H1 (cell line): ENCODE results near the gene MRPS34. TPM values are rescaled to one million over a fixed set of nuclear protein-coding genes. Genes with fewer than 3 reads are reported as not detected.

Experiments
- CTCF ChIA-PET: fragments of 300-600 bp; sonication (Branson Sonifier 250); formaldehyde crosslinking; loops from one replicate; lab custom pipeline; 2021; ENCODE audit not compliant: partially characterized antibody; lab: Charles Lee
- POLR2A ChIA-PET: fragments of 300-600 bp; sonication (Branson Sonifier 250); formaldehyde crosslinking; loops from one replicate; lab custom pipeline; 2021; ENCODE audit warnings: inconsistent platforms; ENCODE audit not compliant: partially characterized antibody; lab: Charles Lee
- DNase-seq, 2 experiments: peaks; one replicate each; pipeline versions ENCODE4 v3.0.0 to v3.0.0-alpha.2; 2010 to 2022; ENCODE audit warnings: low spot score in 2 of 2, low read depth in 1 of 2, mixed read lengths in 1 of 2
- FAIRE-seq: peaks from 2 replicates; lab custom pipeline; 2011; peaks lifted over from hg19 to GRCh38; lab: Jason Lieb, UNC
- H2AFZ ChIP-seq: 2 replicates; pipeline ENCODE4 v1.8.1; 2012; ENCODE audit warnings: low read length, inconsistent platforms
- H2AK5ac ChIP-seq: 2 replicates; pipeline ENCODE4 v1.6.1; 2013; ENCODE audit warnings: low read depth, low read length
- H2BK120ac ChIP-seq: replicated peaks from 2 replicates; pipeline ENCODE3; 2013; ENCODE audit warnings: low read depth, low read length, inconsistent platforms
- H2BK12ac ChIP-seq: 2 replicates; pipeline ENCODE4 v1.6.1; 2013; ENCODE audit warnings: low read depth, low read length
- H2BK15ac ChIP-seq: 2 replicates; pipeline ENCODE4 v1.6.1; 2013; ENCODE audit warnings: low read length
- H2BK20ac ChIP-seq: 2 replicates; pipeline ENCODE4 v1.6.1; 2013; ENCODE audit warnings: low read length
- H2BK5ac ChIP-seq: 2 replicates; pipeline ENCODE4 v1.6.1; 2013; ENCODE audit warnings: low read depth, low read length
- H3K14ac ChIP-seq: 2 replicates; pipeline ENCODE4 v1.6.1; 2013; ENCODE audit warnings: inconsistent platforms; ENCODE audit not compliant: insufficient read length
- H3K18ac ChIP-seq: 2 replicates; pipeline ENCODE4 v1.6.1; 2013; ENCODE audit warnings: low read length; ENCODE audit errors: extremely low read depth
- H3K23ac ChIP-seq: 2 replicates; pipeline ENCODE4 v1.6.1; 2013; ENCODE audit warnings: inconsistent platforms; ENCODE audit not compliant: insufficient read length
- H3K23me2 ChIP-seq: 2 replicates; pipeline ENCODE4 v1.6.1; 2013; ENCODE audit warnings: low read depth, low read length
- H3K27ac ChIP-seq: 2 replicates; pipeline ENCODE4 v1.6.1; 2011; ENCODE audit warnings: low read depth, low read length, inconsistent platforms
- H3K27me3 ChIP-seq, 4 experiments: replicated peaks in 1 of 4; 1 replicate in 1 of 4; 2 replicates in 3 of 4; pipeline versions ENCODE4 v1.6.1 to v1.8.1; 2011 to 2013; ENCODE audit warnings: low read length in 3 of 4, mild to moderate bottlenecking in 3 of 4, inconsistent platforms in 2 of 4, mixed read lengths in 2 of 4, moderate library complexity in 1 of 4; ENCODE audit not compliant: control insufficient read depth in 3 of 4, insufficient read depth in 3 of 4; ENCODE audit errors: extremely low read depth in 1 of 4
- H3K36me3 ChIP-seq, 4 experiments: 2 replicates each; pipeline versions ENCODE4 v1.6.1 to v1.8.1; 2011 to 2013; ENCODE audit warnings: mild to moderate bottlenecking in 4 of 4, low read length in 3 of 4, moderate library complexity in 2 of 4, control low read depth in 1 of 4, inconsistent platforms in 1 of 4; ENCODE audit not compliant: insufficient read depth in 4 of 4, control insufficient read depth in 2 of 4
- H3K4ac ChIP-seq: replicated peaks from 2 replicates; pipeline ENCODE3; 2013; ENCODE audit warnings: low read length, low read depth, mixed read lengths, inconsistent platforms; ENCODE audit not compliant: insufficient read length
- H3K4me1 ChIP-seq, 4 experiments: replicated peaks in 1 of 4; 1 replicate in 1 of 4; 2 replicates in 3 of 4; pipeline versions ENCODE4 v1.6.1 to v1.8.1; 2011 to 2013; ENCODE audit warnings: low read length in 3 of 4, inconsistent platforms in 2 of 4, mixed read lengths in 1 of 4; ENCODE audit not compliant: insufficient read depth in 4 of 4, control insufficient read depth in 3 of 4
- H3K4me2 ChIP-seq, 2 experiments: 2 replicates each; pipeline versions ENCODE4 v1.6.1 to v1.8.1; 2011 to 2013; ENCODE audit warnings: low read depth in 2 of 2, low read length in 2 of 2, control low read depth in 1 of 2, inconsistent platforms in 1 of 2, mild to moderate bottlenecking in 1 of 2; ENCODE audit not compliant: insufficient read depth in 1 of 2
- H3K4me3 ChIP-seq, 4 experiments: fragments of 200-600, 300-600 bp in 1 of 4; sonication (generic), shearing (Covaris generic), sonication (Bioruptor Twin) in 1 of 4; 2 replicates each; pipeline versions ENCODE4 v1.5.1 to v1.8.1; 2011 to 2016; ENCODE audit warnings: low read length in 4 of 4, low read depth in 3 of 4, control low read depth in 2 of 4, inconsistent platforms in 2 of 4, mild to moderate bottlenecking in 2 of 4, mixed read lengths in 1 of 4, moderate library complexity in 1 of 4; ENCODE audit not compliant: insufficient read depth in 2 of 4; ENCODE audit errors: extremely low read depth in 1 of 4
- H3K56ac ChIP-seq: replicated peaks from 2 replicates; pipeline ENCODE3; 2013; ENCODE audit warnings: low read depth, mild to moderate bottlenecking, mixed read lengths, low read length, inconsistent platforms; ENCODE audit not compliant: insufficient read length
- H3K79me1 ChIP-seq: 2 replicates; pipeline ENCODE4 v1.6.1; 2013; ENCODE audit warnings: low read depth, low read length, control low read depth
- H3K79me2 ChIP-seq, 2 experiments: 2 replicates each; pipeline versions ENCODE4 v1.6.1 to v1.8.1; 2012 to 2013; ENCODE audit warnings: low read length in 2 of 2, mild to moderate bottlenecking in 2 of 2, inconsistent platforms in 1 of 2; ENCODE audit not compliant: insufficient read depth in 2 of 2, control insufficient read depth in 1 of 2
- H3K9ac ChIP-seq, 4 experiments: replicated peaks in 1 of 4; 1 replicate in 1 of 4; 2 replicates in 3 of 4; pipeline versions ENCODE4 v1.6.1 to v1.8.1; 2011 to 2013; ENCODE audit warnings: low read depth in 3 of 4, low read length in 3 of 4, control low read depth in 2 of 4, mild to moderate bottlenecking in 2 of 4, moderate library complexity in 2 of 4, inconsistent platforms in 1 of 4; ENCODE audit errors: extremely low read depth in 1 of 4
- H3K9me3 ChIP-seq, 2 experiments: 2 replicates each; pipeline versions ENCODE4 v1.6.1 to v1.8.1; 2012 to 2013; ENCODE audit warnings: mild to moderate bottlenecking in 2 of 2, moderate library complexity in 2 of 2, control low read depth in 1 of 2, inconsistent platforms in 1 of 2, low read depth in 1 of 2, low read length in 1 of 2, mixed read lengths in 1 of 2; ENCODE audit not compliant: insufficient read depth in 2 of 2
- H4K20me1 ChIP-seq, 2 experiments: replicated peaks in 1 of 2; 2 replicates each; pipeline versions ENCODE3 to v1.8.1; 2011 to 2013; ENCODE audit warnings: inconsistent platforms in 2 of 2, low read length in 2 of 2, mild to moderate bottlenecking in 1 of 2; ENCODE audit not compliant: insufficient read depth in 2 of 2, control insufficient read depth in 1 of 2
- H4K5ac ChIP-seq: 2 replicates; pipeline ENCODE4 v1.6.1; 2013; ENCODE audit warnings: low read length, low read depth, mixed read lengths, inconsistent platforms; ENCODE audit not compliant: insufficient read length
- H4K8ac ChIP-seq: 2 replicates; pipeline ENCODE4 v1.8.0; 2013; ENCODE audit warnings: mild to moderate bottlenecking, moderate library complexity, low read length, inconsistent platforms; ENCODE audit not compliant: insufficient read depth; ENCODE audit errors: extremely low read depth
- H4K91ac ChIP-seq: replicated peaks from 2 replicates; pipeline ENCODE3; 2013; ENCODE audit warnings: low read length, mixed read lengths, inconsistent platforms; ENCODE audit not compliant: insufficient read length
- BACH1 ChIP-seq: IDR thresholded peaks from 2 replicates; pipeline ENCODE4 v1.6.1; 2012; ENCODE audit warnings: low read length, improper control_type of control experiment
- EGR1 ChIP-seq: IDR thresholded peaks from 2 replicates; pipeline ENCODE4 v1.6.1; 2011; ENCODE audit warnings: low read depth, low read length, borderline replicate concordance
- GTF2F1 ChIP-seq: IDR thresholded peaks from 2 replicates; pipeline ENCODE4 v1.6.1; 2012; ENCODE audit warnings: low read depth, low read length, improper control_type of control experiment, borderline replicate concordance
- HDAC6 ChIP-seq: IDR thresholded peaks from one replicate; pipeline ENCODE4 v1.7.1; 2012; ENCODE audit warnings: low read depth, mild to moderate bottlenecking, inconsistent platforms, low read length, moderate library complexity
- JUND ChIP-seq: IDR thresholded peaks from 2 replicates; pipeline ENCODE4 v1.6.1; 2011; ENCODE audit warnings: mild to moderate bottlenecking, improper control_type of control experiment, low read length
- KDM5A ChIP-seq: fragments of 200-600 bp; IDR thresholded peaks from 2 replicates; pipeline ENCODE4 v1.7.1; 2012; ENCODE audit warnings: mild to moderate bottlenecking, low read length, inconsistent platforms, mixed read lengths
- SIRT6 ChIP-seq: IDR thresholded peaks from one replicate; pipeline ENCODE4 v1.7.1; 2012; ENCODE audit warnings: low read length, inconsistent platforms
- TCF12 ChIP-seq: IDR thresholded peaks from 2 replicates; pipeline ENCODE4 v1.6.1; 2011; ENCODE audit warnings: low read depth, mild to moderate bottlenecking, low read length
- WGBS, 2 experiments: shearing (Covaris generic) in 1 of 2; methylation state at CpG; one replicate each; pipeline versions ENCODE4 v1.1.6 to v1.1.7; 2013 to 2015; ENCODE audit warnings: low lambda C conversion rate in 2 of 2, mixed read lengths in 2 of 2, inconsistent platforms in 1 of 2, low coverage in 1 of 2, missing lambda C conversion rate in 1 of 2; ENCODE audit not compliant: insufficient replicate concordance in 2 of 2, insufficient coverage in 1 of 2, insufficient read length in 1 of 2; ENCODE audit errors: extremely low coverage in 1 of 2, missing lambda C conversion rate in 1 of 2; 5-methylcytosine and 5-hydroxymethylcytosine counted together
- polyA plus RNA-seq, 7 experiments: library from polyadenylated mRNA; depleted of rRNA in 3 of 7; stranded (reverse) in 5 of 7; unstranded in 2 of 7; fragments of >200 nt in 5 of 7; fragments of 200-250 nt in 2 of 7; gene quantifications; 1 replicate in 5 of 7; 2 replicates in 1 of 7; 4 replicates in 1 of 7; pipeline versions ENCODE4 v1.2.1 to v1.2.3, GENCODE V29; 2011 to 2013; ENCODE audit warnings: missing spikeins in 2 of 7, mixed read lengths in 2 of 7
- total RNA-seq: library from RNA; stranded (reverse); fragmentation: NEBNext Ultra II Directional; extraction: Animal tissue kit (Norgen Biotek cat#: 25700); gene quantifications from 2 replicates; pipeline ENCODE4 v1.2.1, GENCODE V29; 2021
- TF ChIP-seq, protein P1 (sequence below): IDR thresholded peaks from 2 replicates; pipeline ENCODE4 v1.6.1; 2011; ENCODE audit warnings: low read length, improper control_type of control experiment
- TF ChIP-seq, protein P2 (sequence below): IDR thresholded peaks from 2 replicates; pipeline ENCODE4 v1.6.1; 2012; ENCODE audit warnings: low read length, inconsistent platforms
- TF ChIP-seq, protein P3 (sequence below): IDR thresholded peaks from 2 replicates; pipeline ENCODE4 v1.6.1; 2012; ENCODE audit warnings: inconsistent platforms

Gene MRPS34
- total and polyA plus RNA-seq, 2 of the 8 experiments (the other 6 are each of a cell fraction or from before 2014, with no cell fraction given) = 168 to 252 TPM

DNA sequence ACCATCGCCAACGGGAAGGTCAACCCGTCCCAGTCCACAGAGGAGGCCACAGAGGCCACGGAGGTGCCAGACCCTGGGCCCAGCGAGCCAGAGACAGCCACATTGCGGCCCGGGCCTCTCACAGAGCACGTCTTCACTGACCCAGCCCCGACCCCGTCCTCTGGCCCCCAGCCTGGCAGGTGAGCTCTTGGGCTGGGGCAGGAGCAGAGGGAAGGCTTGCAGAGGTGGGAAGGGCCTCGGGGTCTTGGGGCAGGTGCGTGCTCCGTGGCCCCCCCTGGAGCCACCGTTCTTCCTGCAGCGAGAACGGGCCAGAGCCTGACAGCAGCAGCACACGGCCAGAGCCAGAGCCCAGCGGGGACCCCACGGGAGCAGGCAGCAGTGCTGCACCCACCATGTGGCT is 6.7 kb downstream of the MRPS34 start:
- H2BK5ac ChIP-seq = no peak overlapping the region
- H3K23ac ChIP-seq = no peak overlapping the region
- no peaks in the 10 kb centered on the region; a peak in 1 of 4 replicates for H3K79me2 ChIP-seq
- no peak overlapping the region for H2AFZ ChIP-seq
- H2BK20ac ChIP-seq = no peak overlapping the region
- H3K36me3 ChIP-seq = peaks cover 3 to 37% (median 7%) of the 10 kb centered on the region in 4 experiments; a peak in 4 of 8 replicates
- H3K18ac ChIP-seq = no peak overlapping the region
- no peak overlapping the region for H2BK120ac ChIP-seq
- H3K4me3 ChIP-seq = no peak overlapping the region
- no peaks in the 10 kb centered on the region; a peak in 1 of 7 replicates for H3K27me3 ChIP-seq
- DNase-seq (no peak), FAIRE-seq (no peak)
- H3K56ac ChIP-seq = no peak overlapping the region
- H3K27ac ChIP-seq = no peak overlapping the region
- H3K79me1 ChIP-seq = no peaks in the 10 kb centered on the region
- POLR2A ChIA-PET = interaction anchor here (1.3 to 13.5 kb wide), 2 partner anchors 13 to 88 kb away, joined by 3 to 246 read pairs; partner anchors contain the start of genes JPT2, NUBP2 and SPSB3
- H3K4me1 ChIP-seq = peaks cover 0 to 21% (median 12%) of the 10 kb centered on the region in 4 experiments; a peak in 5 of 7 replicates
- H3K9me3 ChIP-seq = no peaks in the 10 kb centered on the region; a peak in 1 of 4 replicates
- no peak overlapping the region for H4K8ac ChIP-seq
- H3K14ac ChIP-seq = no peak overlapping the region
- H2BK12ac ChIP-seq = no peak overlapping the region
- 96% methylated on average over 18 of the region's 19 CpGs; no CpG with 5 or more reads in 1 of the 2 experiments for WGBS, 2 experiments
- CTCF ChIA-PET = interaction anchor here (1.3 to 3.1 kb wide), 2 partner anchors 7 to 25 kb away, joined by 3 to 13 read pairs; partner anchors contain the start of genes EME2 and MRPS34
- no peak overlapping the region for H4K5ac ChIP-seq
- peaks cover 7% of the 10 kb centered on the region; the same call in 1 of the 2 replicates for H3K23me2 ChIP-seq
- H3K4me2 ChIP-seq = no peak overlapping the region
- H2AK5ac ChIP-seq = no peak overlapping the region
- no peak overlapping the region for H4K91ac ChIP-seq
- H2BK15ac ChIP-seq = no peak overlapping the region
- peaks cover 1 to 13% of the 10 kb centered on the region in 2 experiments for H4K20me1 ChIP-seq
- no peak overlapping the region for H3K9ac ChIP-seq
- no peak overlapping the region for H3K4ac ChIP-seq
- TF ChIP-seq BACH1 = no peak
- TF ChIP-seq SIRT6 = no peak
- TF ChIP-seq, protein P1, sequence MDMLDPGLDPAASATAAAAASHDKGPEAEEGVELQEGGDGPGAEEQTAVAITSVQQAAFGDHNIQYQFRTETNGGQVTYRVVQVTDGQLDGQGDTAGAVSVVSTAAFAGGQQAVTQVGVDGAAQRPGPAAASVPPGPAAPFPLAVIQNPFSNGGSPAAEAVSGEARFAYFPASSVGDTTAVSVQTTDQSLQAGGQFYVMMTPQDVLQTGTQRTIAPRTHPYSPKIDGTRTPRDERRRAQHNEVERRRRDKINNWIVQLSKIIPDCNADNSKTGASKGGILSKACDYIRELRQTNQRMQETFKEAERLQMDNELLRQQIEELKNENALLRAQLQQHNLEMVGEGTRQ = no peak
- TF ChIP-seq GTF2F1 = no peak
- TF ChIP-seq, protein P2, sequence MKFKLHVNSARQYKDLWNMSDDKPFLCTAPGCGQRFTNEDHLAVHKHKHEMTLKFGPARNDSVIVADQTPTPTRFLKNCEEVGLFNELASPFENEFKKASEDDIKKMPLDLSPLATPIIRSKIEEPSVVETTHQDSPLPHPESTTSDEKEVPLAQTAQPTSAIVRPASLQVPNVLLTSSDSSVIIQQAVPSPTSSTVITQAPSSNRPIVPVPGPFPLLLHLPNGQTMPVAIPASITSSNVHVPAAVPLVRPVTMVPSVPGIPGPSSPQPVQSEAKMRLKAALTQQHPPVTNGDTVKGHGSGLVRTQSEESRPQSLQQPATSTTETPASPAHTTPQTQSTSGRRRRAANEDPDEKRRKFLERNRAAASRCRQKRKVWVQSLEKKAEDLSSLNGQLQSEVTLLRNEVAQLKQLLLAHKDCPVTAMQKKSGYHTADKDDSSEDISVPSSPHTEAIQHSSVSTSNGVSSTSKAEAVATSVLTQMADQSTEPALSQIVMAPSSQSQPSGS = no peak
- TF ChIP-seq EGR1 = no peak
- no peak for TF ChIP-seq HDAC6
- TF ChIP-seq KDM5A = no peak
- TF ChIP-seq, protein P3, sequence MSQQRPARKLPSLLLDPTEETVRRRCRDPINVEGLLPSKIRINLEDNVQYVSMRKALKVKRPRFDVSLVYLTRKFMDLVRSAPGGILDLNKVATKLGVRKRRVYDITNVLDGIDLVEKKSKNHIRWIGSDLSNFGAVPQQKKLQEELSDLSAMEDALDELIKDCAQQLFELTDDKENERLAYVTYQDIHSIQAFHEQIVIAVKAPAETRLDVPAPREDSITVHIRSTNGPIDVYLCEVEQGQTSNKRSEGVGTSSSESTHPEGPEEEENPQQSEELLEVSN = no peak
- no peak for TF ChIP-seq TCF12
- TF ChIP-seq JUND = no peak
